Liver (tissue), 9 donors: ENCODE results near the gene CEP83. TPM values are rescaled to one million over a fixed set of nuclear protein-coding genes. Genes with fewer than 3 reads are reported as not detected.

ENCODE experiments used
- DNase-seq: peaks from one replicate; pipeline ENCODE4 v3.0.0-alpha.2; 2017; ENCODE audit warnings: low spot score
- H3K27ac ChIP-seq, 2 donors: one replicate each; pipeline ENCODE4 v1.7.0; 2013; ENCODE audit warnings: inconsistent platforms in 2 of 2, low read length in 2 of 2, control low read depth in 1 of 2, low read depth in 1 of 2, mild to moderate bottlenecking in 1 of 2
- H3K27me3 ChIP-seq, 4 donors: one replicate each; pipeline versions ENCODE4 v1.6.1 to v1.7.0; 2013; ENCODE audit warnings: low read length in 3 of 4, inconsistent platforms in 1 of 4, mild to moderate bottlenecking in 1 of 4, moderate library complexity in 1 of 4; ENCODE audit not compliant: control insufficient read depth in 4 of 4, insufficient read depth in 4 of 4
- H3K36me3 ChIP-seq, 4 donors: one replicate each; pipeline versions ENCODE4 v1.6.1 to v1.7.0; 2013; ENCODE audit warnings: low read length in 3 of 4, mild to moderate bottlenecking in 3 of 4, low read depth in 1 of 4, moderate library complexity in 1 of 4; ENCODE audit not compliant: control insufficient read depth in 4 of 4, insufficient read depth in 3 of 4
- H3K4me1 ChIP-seq, 4 donors: one replicate each; pipeline versions ENCODE4 v1.6.1 to v1.7.0; 2013; ENCODE audit warnings: low read length in 3 of 4, mild to moderate bottlenecking in 3 of 4, moderate library complexity in 1 of 4; ENCODE audit not compliant: control insufficient read depth in 4 of 4, insufficient read depth in 4 of 4
- H3K4me3 ChIP-seq, 3 donors: one replicate each; pipeline versions ENCODE4 v1.6.1 to v1.7.0; 2013; ENCODE audit warnings: low read length in 3 of 3, control low read depth in 1 of 3, low read depth in 1 of 3, mild to moderate bottlenecking in 1 of 3
- H3K9ac ChIP-seq, 2 donors: one replicate each; pipeline ENCODE4 v1.7.0; 2013; ENCODE audit warnings: low read length in 2 of 2, mild to moderate bottlenecking in 2 of 2, moderate library complexity in 2 of 2, control low read depth in 1 of 2, low read depth in 1 of 2
- H3K9me3 ChIP-seq, 4 donors: one replicate each; pipeline versions ENCODE4 v1.6.1 to v1.7.0; 2013; ENCODE audit warnings: low read length in 3 of 4; ENCODE audit not compliant: control insufficient read depth in 4 of 4
- ATF3 ChIP-seq: IDR thresholded peaks from 2 replicates; pipeline ENCODE4 v1.6.1; 2016; ENCODE audit warnings: antibody characterized with exemption
- EGR1 ChIP-seq, 2 donors: IDR thresholded peaks; 2 replicates each; pipeline ENCODE4 v1.6.1; 2016 to 2018; ENCODE audit warnings: antibody characterized with exemption in 2 of 2, low read depth in 2 of 2
- FOXA1 ChIP-seq: IDR thresholded peaks from 2 replicates; pipeline ENCODE4 v1.6.1; 2016; ENCODE audit warnings: antibody characterized with exemption
- GABPA ChIP-seq, 2 donors: IDR thresholded peaks in 1 of 2; conservative IDR thresholded peaks in 1 of 2; 2 replicates each; pipeline ENCODE4 v1.6.1; 2016; ENCODE audit warnings: antibody characterized with exemption in 2 of 2, mild to moderate bottlenecking in 1 of 2, moderate library complexity in 1 of 2
- HNF4G ChIP-seq: IDR thresholded peaks from 2 replicates; pipeline ENCODE4 v1.6.1; 2016; ENCODE audit warnings: antibody characterized with exemption
- NR2F2 ChIP-seq: IDR thresholded peaks from 2 replicates; pipeline ENCODE4 v1.6.1; 2016; ENCODE audit warnings: antibody characterized with exemption
- RAD21 ChIP-seq, 2 donors: IDR thresholded peaks; 2 replicates each; pipeline ENCODE4 v1.6.1; 2016; ENCODE audit warnings: antibody characterized with exemption in 2 of 2, mild to moderate bottlenecking in 2 of 2
- RXRA ChIP-seq, 2 donors: IDR thresholded peaks; 2 replicates each; pipeline ENCODE4 v1.6.1; 2017 to 2018; ENCODE audit warnings: antibody characterized with exemption in 2 of 2, mild to moderate bottlenecking in 1 of 2
- SP1 ChIP-seq: IDR thresholded peaks from 2 replicates; pipeline ENCODE4 v1.6.1; 2018; ENCODE audit warnings: antibody characterized with exemption, mild to moderate bottlenecking
- TAF1 ChIP-seq: conservative IDR thresholded peaks from 2 replicates; pipeline ENCODE4 v1.6.1; 2016; ENCODE audit warnings: antibody characterized with exemption, mild to moderate bottlenecking
- YY1 ChIP-seq: IDR thresholded peaks from 2 replicates; pipeline ENCODE4 v1.6.1; 2016; ENCODE audit warnings: antibody characterized with exemption, mild to moderate bottlenecking
- WGBS: extraction: QIAGEN DNeasy Blood & Tissue Kit; methylation state at CpG from one replicate; pipeline ENCODE4 v1.1.7; 2013; 5-methylcytosine and 5-hydroxymethylcytosine counted together
- polyA plus RNA-seq, 2 donors: library from polyadenylated mRNA; stranded (reverse) in 1 of 2; unstranded in 1 of 2; fragments of 200-250 nt in 1 of 2; fragments of >200 nt in 1 of 2; fragmentation: Nextera tagmentation in 1 of 2; extraction: Ambion mirVana in 1 of 2; gene quantifications; one replicate each; pipeline versions ENCODE4 v1.2.1 to v1.2.3, GENCODE V29; 2013 to 2015
- total RNA-seq, 2 donors: library from RNA; depleted of rRNA; stranded (reverse); fragments of >200 nt; gene quantifications; one replicate each; pipeline ENCODE4 v1.2.3, GENCODE V29; 2014
- TF ChIP-seq, protein P1 (sequence below): IDR thresholded peaks from 2 replicates; pipeline ENCODE4 v1.6.1; 2016; ENCODE audit warnings: antibody characterized with exemption
- TF ChIP-seq, protein P2 (sequence below): fragments of 150-350 bp; IDR thresholded peaks from 2 replicates; pipeline ENCODE4 v1.5.1; 2017; ENCODE audit warnings: improper control_type of control experiment, low read depth, low read length; ENCODE audit not compliant: missing input control
- TF ChIP-seq, protein P3 (sequence below): IDR thresholded peaks from 2 replicates; pipeline ENCODE4 v1.6.1; 2016; ENCODE audit warnings: antibody characterized with exemption
- TF ChIP-seq, protein P4 (sequence below): IDR thresholded peaks from 2 replicates; pipeline ENCODE4 v1.6.1; 2016; ENCODE audit warnings: antibody characterized with exemption, mild to moderate bottlenecking
- donor health status: healthy.
- donor health status: healthy.
- donor health status: healthy.
- donor health status: healthy.
- donor health status: healthy.

CEP83 gene
- total and polyA plus RNA-seq, 4 donors, result 1.9 to 8.4 (median 5.2) TPM

- H3K27ac ChIP-seq, result no peak overlapping the region
- TF ChIP-seq HNF4G (no peak), SP1 (no peak), NR2F2 (no peak), YY1 (no peak), TAF1 (no peak), GABPA (IDR thresholded peaks at IDR 0.05 in 1 of 2, conservative IDR thresholded peaks at IDR 0.05 in 1 of 2) (no peak), ATF3 (no peak)
- TF ChIP-seq, protein P1, sequence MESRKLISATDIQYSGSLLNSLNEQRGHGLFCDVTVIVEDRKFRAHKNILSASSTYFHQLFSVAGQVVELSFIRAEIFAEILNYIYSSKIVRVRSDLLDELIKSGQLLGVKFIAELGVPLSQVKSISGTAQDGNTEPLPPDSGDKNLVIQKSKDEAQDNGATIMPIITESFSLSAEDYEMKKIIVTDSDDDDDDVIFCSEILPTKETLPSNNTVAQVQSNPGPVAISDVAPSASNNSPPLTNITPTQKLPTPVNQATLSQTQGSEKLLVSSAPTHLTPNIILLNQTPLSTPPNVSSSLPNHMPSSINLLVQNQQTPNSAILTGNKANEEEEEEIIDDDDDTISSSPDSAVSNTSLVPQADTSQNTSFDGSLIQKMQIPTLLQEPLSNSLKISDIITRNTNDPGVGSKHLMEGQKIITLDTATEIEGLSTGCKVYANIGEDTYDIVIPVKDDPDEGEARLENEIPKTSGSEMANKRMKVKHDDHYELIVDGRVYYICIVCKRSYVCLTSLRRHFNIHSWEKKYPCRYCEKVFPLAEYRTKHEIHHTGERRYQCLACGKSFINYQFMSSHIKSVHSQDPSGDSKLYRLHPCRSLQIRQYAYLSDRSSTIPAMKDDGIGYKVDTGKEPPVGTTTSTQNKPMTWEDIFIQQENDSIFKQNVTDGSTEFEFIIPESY, result no peak
- TF ChIP-seq, protein P2, sequence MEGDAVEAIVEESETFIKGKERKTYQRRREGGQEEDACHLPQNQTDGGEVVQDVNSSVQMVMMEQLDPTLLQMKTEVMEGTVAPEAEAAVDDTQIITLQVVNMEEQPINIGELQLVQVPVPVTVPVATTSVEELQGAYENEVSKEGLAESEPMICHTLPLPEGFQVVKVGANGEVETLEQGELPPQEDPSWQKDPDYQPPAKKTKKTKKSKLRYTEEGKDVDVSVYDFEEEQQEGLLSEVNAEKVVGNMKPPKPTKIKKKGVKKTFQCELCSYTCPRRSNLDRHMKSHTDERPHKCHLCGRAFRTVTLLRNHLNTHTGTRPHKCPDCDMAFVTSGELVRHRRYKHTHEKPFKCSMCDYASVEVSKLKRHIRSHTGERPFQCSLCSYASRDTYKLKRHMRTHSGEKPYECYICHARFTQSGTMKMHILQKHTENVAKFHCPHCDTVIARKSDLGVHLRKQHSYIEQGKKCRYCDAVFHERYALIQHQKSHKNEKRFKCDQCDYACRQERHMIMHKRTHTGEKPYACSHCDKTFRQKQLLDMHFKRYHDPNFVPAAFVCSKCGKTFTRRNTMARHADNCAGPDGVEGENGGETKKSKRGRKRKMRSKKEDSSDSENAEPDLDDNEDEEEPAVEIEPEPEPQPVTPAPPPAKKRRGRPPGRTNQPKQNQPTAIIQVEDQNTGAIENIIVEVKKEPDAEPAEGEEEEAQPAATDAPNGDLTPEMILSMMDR, result no peak
- TF ChIP-seq, protein P3, sequence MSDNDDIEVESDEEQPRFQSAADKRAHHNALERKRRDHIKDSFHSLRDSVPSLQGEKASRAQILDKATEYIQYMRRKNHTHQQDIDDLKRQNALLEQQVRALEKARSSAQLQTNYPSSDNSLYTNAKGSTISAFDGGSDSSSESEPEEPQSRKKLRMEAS, result no peak
- DNase-seq, result no peak
Observed at GRCh38 chr12:94338006-94338794, 121.5 kb downstream of the CEP83 start.

GRCh38 chr12:94336211-94336925 lies 123.3 kb downstream of the CEP83 start:
- no peaks in the 10 kb centered on the region for H3K36me3 ChIP-seq
- no peaks in the 10 kb centered on the region for H3K9me3 ChIP-seq
- no peaks in the 10 kb centered on the region for H3K27me3 ChIP-seq
- TF ChIP-seq, protein P4, sequence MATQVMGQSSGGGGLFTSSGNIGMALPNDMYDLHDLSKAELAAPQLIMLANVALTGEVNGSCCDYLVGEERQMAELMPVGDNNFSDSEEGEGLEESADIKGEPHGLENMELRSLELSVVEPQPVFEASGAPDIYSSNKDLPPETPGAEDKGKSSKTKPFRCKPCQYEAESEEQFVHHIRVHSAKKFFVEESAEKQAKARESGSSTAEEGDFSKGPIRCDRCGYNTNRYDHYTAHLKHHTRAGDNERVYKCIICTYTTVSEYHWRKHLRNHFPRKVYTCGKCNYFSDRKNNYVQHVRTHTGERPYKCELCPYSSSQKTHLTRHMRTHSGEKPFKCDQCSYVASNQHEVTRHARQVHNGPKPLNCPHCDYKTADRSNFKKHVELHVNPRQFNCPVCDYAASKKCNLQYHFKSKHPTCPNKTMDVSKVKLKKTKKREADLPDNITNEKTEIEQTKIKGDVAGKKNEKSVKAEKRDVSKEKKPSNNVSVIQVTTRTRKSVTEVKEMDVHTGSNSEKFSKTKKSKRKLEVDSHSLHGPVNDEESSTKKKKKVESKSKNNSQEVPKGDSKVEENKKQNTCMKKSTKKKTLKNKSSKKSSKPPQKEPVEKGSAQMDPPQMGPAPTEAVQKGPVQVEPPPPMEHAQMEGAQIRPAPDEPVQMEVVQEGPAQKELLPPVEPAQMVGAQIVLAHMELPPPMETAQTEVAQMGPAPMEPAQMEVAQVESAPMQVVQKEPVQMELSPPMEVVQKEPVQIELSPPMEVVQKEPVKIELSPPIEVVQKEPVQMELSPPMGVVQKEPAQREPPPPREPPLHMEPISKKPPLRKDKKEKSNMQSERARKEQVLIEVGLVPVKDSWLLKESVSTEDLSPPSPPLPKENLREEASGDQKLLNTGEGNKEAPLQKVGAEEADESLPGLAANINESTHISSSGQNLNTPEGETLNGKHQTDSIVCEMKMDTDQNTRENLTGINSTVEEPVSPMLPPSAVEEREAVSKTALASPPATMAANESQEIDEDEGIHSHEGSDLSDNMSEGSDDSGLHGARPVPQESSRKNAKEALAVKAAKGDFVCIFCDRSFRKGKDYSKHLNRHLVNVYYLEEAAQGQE, result no peak
- TF ChIP-seq HNF4G, result no peak
- TF ChIP-seq, protein P3, result no peak
- no peak for TF ChIP-seq ATF3
- no peak for TF ChIP-seq FOXA1
- TF ChIP-seq RAD21 (IDR thresholded peaks at IDR 0.05), result no peak
- TF ChIP-seq NR2F2, result no peak
- no peak for TF ChIP-seq SP1
- no peak for TF ChIP-seq YY1
- no peak for TF ChIP-seq TAF1
- TF ChIP-seq EGR1 (IDR thresholded peaks at IDR 0.05; ENCODE audit: low read depth in 2 of 2), result no peak
- TF ChIP-seq, protein P1, result no peak
- no peak for TF ChIP-seq RXRA (IDR thresholded peaks at IDR 0.05)
- H3K4me1 ChIP-seq, result no peaks in the 10 kb centered on the region
- no peak overlapping the region for H3K9ac ChIP-seq
- DNase-seq, result no peak
- no peak overlapping the region for H3K27ac ChIP-seq
- 83% methylated on average over 5 of the region's 5 CpGs for WGBS
- no peak overlapping the region for H3K4me3 ChIP-seq

More at GRCh38 chr12:94338006-94338794, 121.5 kb downstream of the CEP83 start:
- Histone ChIP-seq H3K4me3 (no peak overlapping the region), H3K9me3 (no peaks in the 10 kb centered on the region), H3K36me3 (no peaks in the 10 kb centered on the region), H3K9ac (no peak overlapping the region), H3K4me1 (no peaks in the 10 kb centered on the region), H3K27me3 (no peaks in the 10 kb centered on the region)
- WGBS, result 92% methylated on average over 4 of the region's 4 CpGs
